GM12801 (cell line): ENCODE measurements around the gene GALNTL6.

ENCODE experiments used
- CTCF ChIP-seq: IDR thresholded peaks from one replicate; pipeline ENCODE4 v1.5.1; 2011; ENCODE audit warnings: control low read depth; ENCODE audit not compliant: insufficient read length; ENCODE audit errors: extremely low read depth

The GALNTL6 gene

GRCh38 chr4:173039617-173040577, 1226.7 kb downstream of the GALNTL6 start:
- TF ChIP-seq CTCF: no peak

- TF ChIP-seq CTCF: no peak
Measured at GRCh38 chr4:173041482-173041881, 1228.3 kb downstream of the GALNTL6 start.

GRCh38 chr4:173044340-173044739, 1231.1 kb downstream of the GALNTL6 start:
- no peak for TF ChIP-seq CTCF

GRCh38 chr4:173045571-173045970, 1232.4 kb downstream of the GALNTL6 start:
- no peak for TF ChIP-seq CTCF

GRCh38 chr4:173046144-173046543, 1232.9 kb downstream of the GALNTL6 start:
- no peak for TF ChIP-seq CTCF

- TF ChIP-seq CTCF: no peak
Measured at GRCh38 chr4:173046818-173047217, 1233.6 kb downstream of the GALNTL6 start.

- no peak for TF ChIP-seq CTCF
Measured at GRCh38 chr4:173051232-173051631, 1238.0 kb downstream of the GALNTL6 start.
